Right lobe of liver (tissue), 4 donors: ENCODE measurements around the gene CDC42EP4.

Experiments
- POLR2A ChIP-seq: fragments of 450-650 bp; IDR thresholded peaks from one replicate; pipeline ENCODE4 v1.6.1; 2017; ENCODE audit warnings: antibody characterized with exemption, mild to moderate bottlenecking
- TF ChIP-seq, protein P1 (sequence below), 4 donors: fragments of 200-600 bp in 3 of 4; fragments of 450-650 bp in 1 of 4; IDR thresholded peaks; one replicate each; pipeline versions ENCODE4 v1.5.1 to v1.8.0; 2016 to 2022; ENCODE audit warnings: antibody characterized with exemption in 4 of 4, mild to moderate bottlenecking in 2 of 4
- donor health status: DM: no; HTN: no; CAD: no.
- donor health status: DM: no; HTN: no; CAD: no.
- donor health status: DM: no; HTN: yes; CAD: no.

DNA sequence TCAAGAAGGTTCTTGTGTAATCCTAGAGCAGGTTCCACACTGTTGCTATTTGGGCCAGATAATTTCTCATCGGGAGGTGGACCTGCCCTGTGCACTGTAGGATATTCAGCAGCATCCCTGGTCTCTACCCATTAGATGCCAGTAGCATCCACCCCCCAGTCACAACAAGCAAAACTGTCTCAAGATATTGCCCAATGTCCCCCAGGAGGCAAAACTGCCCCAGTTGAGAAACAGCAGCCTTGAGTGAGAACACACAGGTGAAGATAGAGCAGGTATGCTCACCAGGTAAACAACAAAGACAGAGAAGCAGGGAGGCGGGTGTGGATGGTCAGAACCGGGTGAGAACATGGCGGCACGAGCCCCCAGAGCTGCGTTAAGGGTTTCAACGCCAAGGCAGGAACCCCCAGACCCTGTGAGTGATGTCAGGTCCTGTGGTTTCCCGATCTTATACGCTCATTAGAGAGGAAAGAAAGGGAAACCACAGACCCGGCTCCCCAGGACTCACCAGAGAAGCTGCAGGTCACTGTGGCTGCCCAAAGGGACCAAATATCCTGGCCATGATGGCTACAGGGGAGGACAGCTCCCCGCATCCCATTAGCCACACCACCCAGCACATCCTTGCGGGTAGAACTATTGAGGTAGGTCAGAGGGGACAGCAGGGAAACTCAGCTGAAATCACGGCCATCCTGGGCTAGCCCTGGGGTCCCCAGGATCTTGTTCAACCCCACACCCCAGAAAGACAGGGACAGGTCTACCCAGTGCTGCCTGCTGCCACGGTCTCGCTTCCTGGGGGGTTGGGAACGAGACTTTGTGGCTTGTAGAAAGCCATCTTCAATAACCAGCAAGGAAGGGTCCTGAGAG is 21.2 kb downstream of the CDC42EP4 start:
- TF ChIP-seq, protein P1, sequence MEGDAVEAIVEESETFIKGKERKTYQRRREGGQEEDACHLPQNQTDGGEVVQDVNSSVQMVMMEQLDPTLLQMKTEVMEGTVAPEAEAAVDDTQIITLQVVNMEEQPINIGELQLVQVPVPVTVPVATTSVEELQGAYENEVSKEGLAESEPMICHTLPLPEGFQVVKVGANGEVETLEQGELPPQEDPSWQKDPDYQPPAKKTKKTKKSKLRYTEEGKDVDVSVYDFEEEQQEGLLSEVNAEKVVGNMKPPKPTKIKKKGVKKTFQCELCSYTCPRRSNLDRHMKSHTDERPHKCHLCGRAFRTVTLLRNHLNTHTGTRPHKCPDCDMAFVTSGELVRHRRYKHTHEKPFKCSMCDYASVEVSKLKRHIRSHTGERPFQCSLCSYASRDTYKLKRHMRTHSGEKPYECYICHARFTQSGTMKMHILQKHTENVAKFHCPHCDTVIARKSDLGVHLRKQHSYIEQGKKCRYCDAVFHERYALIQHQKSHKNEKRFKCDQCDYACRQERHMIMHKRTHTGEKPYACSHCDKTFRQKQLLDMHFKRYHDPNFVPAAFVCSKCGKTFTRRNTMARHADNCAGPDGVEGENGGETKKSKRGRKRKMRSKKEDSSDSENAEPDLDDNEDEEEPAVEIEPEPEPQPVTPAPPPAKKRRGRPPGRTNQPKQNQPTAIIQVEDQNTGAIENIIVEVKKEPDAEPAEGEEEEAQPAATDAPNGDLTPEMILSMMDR (IDR thresholded peaks at IDR 0.05), result no peak
- TF ChIP-seq POLR2A, result no peak
